SU-DHL-6 (cell line): ENCODE data around the gene MAGEB17.

Experiments
- CTCF ChIP-seq: fragments of 200-600 bp; sonication (generic); IDR thresholded peaks from one replicate; pipeline ENCODE4 v1.5.1; 2017; ENCODE audit warnings: antibody characterized with exemption, mild to moderate bottlenecking, low read length, moderate library complexity; ENCODE audit not compliant: insufficient read depth, poor library complexity, severe bottlenecking
- EZH2phosphoT487 ChIP-seq: fragments of 200-600 bp; sonication (generic), shearing (Covaris generic); conservative IDR thresholded peaks from 2 replicates; pipeline ENCODE4 v1.6.1; 2018; ENCODE audit warnings: mild to moderate bottlenecking, antibody characterized with exemption, low read length, moderate library complexity, mixed read lengths

- TF ChIP-seq CTCF (no peak), EZH2phosphoT487 (no peak)
Measured at GRCh38 chrX:16134936-16135335, 32.3 kb upstream of the MAGEB17 start.
